Spleen (tissue), 7 donors: ENCODE results near the gene PTPRN.

Source experiments
- POLR2A ChIP-seq, 3 donors: fragments of 450-650 bp; IDR thresholded peaks; one replicate each; pipeline ENCODE4 v1.5.1; 2017; ENCODE audit warnings: antibody characterized with exemption in 3 of 3, mild to moderate bottlenecking in 1 of 3
- TF ChIP-seq, protein P1 (sequence below), 11 experiments: fragments of 200-600 bp in 7 of 11; fragments of 450-650 bp in 4 of 11; sonication (generic) in 4 of 11; IDR thresholded peaks in 8 of 11; conservative IDR thresholded peaks in 3 of 11; 1 replicate in 7 of 11; 2 replicates in 4 of 11; pipeline versions ENCODE4 v1.4.0 to v1.8.0; 2016 to 2021; ENCODE audit warnings: antibody characterized with exemption in 11 of 11, inconsistent platforms in 4 of 11, mild to moderate bottlenecking in 1 of 11
- donor health status: DM: no; HTN: no; CAD: no; lungs with moderate emphysema.
- donor health status: DM: no; HTN: no; CAD: no.
- donor health status: DM: no; HTN: no; CAD: no.

- TF ChIP-seq, protein P1, sequence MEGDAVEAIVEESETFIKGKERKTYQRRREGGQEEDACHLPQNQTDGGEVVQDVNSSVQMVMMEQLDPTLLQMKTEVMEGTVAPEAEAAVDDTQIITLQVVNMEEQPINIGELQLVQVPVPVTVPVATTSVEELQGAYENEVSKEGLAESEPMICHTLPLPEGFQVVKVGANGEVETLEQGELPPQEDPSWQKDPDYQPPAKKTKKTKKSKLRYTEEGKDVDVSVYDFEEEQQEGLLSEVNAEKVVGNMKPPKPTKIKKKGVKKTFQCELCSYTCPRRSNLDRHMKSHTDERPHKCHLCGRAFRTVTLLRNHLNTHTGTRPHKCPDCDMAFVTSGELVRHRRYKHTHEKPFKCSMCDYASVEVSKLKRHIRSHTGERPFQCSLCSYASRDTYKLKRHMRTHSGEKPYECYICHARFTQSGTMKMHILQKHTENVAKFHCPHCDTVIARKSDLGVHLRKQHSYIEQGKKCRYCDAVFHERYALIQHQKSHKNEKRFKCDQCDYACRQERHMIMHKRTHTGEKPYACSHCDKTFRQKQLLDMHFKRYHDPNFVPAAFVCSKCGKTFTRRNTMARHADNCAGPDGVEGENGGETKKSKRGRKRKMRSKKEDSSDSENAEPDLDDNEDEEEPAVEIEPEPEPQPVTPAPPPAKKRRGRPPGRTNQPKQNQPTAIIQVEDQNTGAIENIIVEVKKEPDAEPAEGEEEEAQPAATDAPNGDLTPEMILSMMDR (IDR thresholded peaks at IDR 0.05 in 8 of 11, conservative IDR thresholded peaks at IDR 0.05 in 3 of 11), result no peak
- no peak for TF ChIP-seq POLR2A (IDR thresholded peaks at IDR 0.05)
These were observed 57.5 kb downstream of the PTPRN start for GRCh38 chr2:219251656-219252055.
